HepG2 (cell line): ENCODE results near the gene SYMPK. TPM values are rescaled to one million over a fixed set of nuclear protein-coding genes. Genes with fewer than 3 reads are reported as not detected.

Source experiments
- BHLHE40 ChIP-seq: IDR thresholded peaks from 2 replicates; pipeline ENCODE4 v1.6.1; 2011; ENCODE audit warnings: low read length, improper control_type of control experiment
- BRD4 ChIP-seq: sonication (generic); formaldehyde crosslinking; IDR thresholded peaks from 2 replicates; pipeline ENCODE4 v1.4.0; 2020; ENCODE audit warnings: missing genetic modification reagents
- CCAR2 ChIP-seq: fragments of 200-400 bp; formaldehyde crosslinking; optimal IDR thresholded peaks from 2 replicates; pipeline ENCODE3; 2018; ENCODE audit warnings: low read depth, mild to moderate bottlenecking, low read length, moderate library complexity
- CERS6 ChIP-seq: sonication (generic); formaldehyde crosslinking; IDR thresholded peaks from 2 replicates; pipeline ENCODE4 v1.5.0; 2020; ENCODE audit warnings: missing genetic modification reagents
- FOXC1 ChIP-seq: sonication (generic); formaldehyde crosslinking; IDR thresholded peaks from 2 replicates; pipeline ENCODE4 v1.8.0; 2022; ENCODE audit warnings: mild to moderate bottlenecking, missing genetic modification reagents, borderline replicate concordance
- GATAD2A ChIP-seq: IDR thresholded peaks from 2 replicates; pipeline ENCODE4 v1.6.1; 2016
- GLI4 ChIP-seq: sonication (generic); formaldehyde crosslinking; IDR thresholded peaks from 2 replicates; pipeline ENCODE4 v1.5.1; 2020; ENCODE audit warnings: missing genetic modification reagents, mild to moderate bottlenecking, moderate library complexity, borderline replicate concordance
- HDAC2 ChIP-seq: sonication (generic); formaldehyde crosslinking; IDR thresholded peaks from 2 replicates; pipeline ENCODE4 v1.4.0; 2020; ENCODE audit warnings: missing genetic modification reagents
- HNRNPH1 ChIP-seq: fragments of 200-400 bp; formaldehyde crosslinking; optimal IDR thresholded peaks from 2 replicates; pipeline ENCODE3; 2017; ENCODE audit warnings: mild to moderate bottlenecking, low read depth, low read length
- IRF9 ChIP-seq: sonication (generic); formaldehyde crosslinking; IDR thresholded peaks from 2 replicates; pipeline ENCODE4 v1.8.0; 2022; ENCODE audit warnings: missing genetic modification reagents, mild to moderate bottlenecking, borderline replicate concordance
- KDM3A ChIP-seq: IDR thresholded peaks from 2 replicates; pipeline ENCODE4 v1.6.1; 2018; ENCODE audit warnings: low read depth, missing compliant biosample characterization
- MED13 ChIP-seq: sonication (generic); formaldehyde crosslinking; IDR thresholded peaks from 2 replicates; pipeline ENCODE4 v1.5.0; 2020; ENCODE audit warnings: missing genetic modification reagents
- NBN ChIP-seq: fragments of 450-650 bp; conservative IDR thresholded peaks from 2 replicates; pipeline ENCODE4 v1.6.1; 2017
- NFYC ChIP-seq: IDR thresholded peaks from 2 replicates; pipeline ENCODE4 v1.6.1; 2016; ENCODE audit warnings: missing genetic modification reagents, missing compliant biosample characterization
- ONECUT2 ChIP-seq: sonication (generic); formaldehyde crosslinking; IDR thresholded peaks from 2 replicates; pipeline ENCODE4 v1.4.0; 2020; ENCODE audit warnings: missing genetic modification reagents
- PAF1 ChIP-seq: IDR thresholded peaks from 2 replicates; pipeline ENCODE4 v1.6.1; 2016; ENCODE audit warnings: missing genetic modification reagents, missing compliant biosample characterization
- PHF20 ChIP-seq: sonication (generic); formaldehyde crosslinking; IDR thresholded peaks from 2 replicates; pipeline ENCODE4 v1.5.0; 2020; ENCODE audit warnings: mild to moderate bottlenecking, missing genetic modification reagents
- SMYD3 ChIP-seq: sonication (generic); formaldehyde crosslinking; IDR thresholded peaks from 2 replicates; pipeline ENCODE4 v1.8.1; 2023; ENCODE audit warnings: mild to moderate bottlenecking, missing genetic modification reagents
- SOX6 ChIP-seq, 2 experiments: fragments of 450-650 bp in 1 of 2; sonication (generic) in 1 of 2; formaldehyde crosslinking in 1 of 2; IDR thresholded peaks; 2 replicates each; pipeline versions ENCODE4 v1.4.0 to v1.6.1; 2017 to 2020; ENCODE audit warnings: antibody characterized with exemption in 1 of 2, mild to moderate bottlenecking in 1 of 2, missing genetic modification reagents in 1 of 2
- TEF ChIP-seq: sonication (generic); formaldehyde crosslinking; IDR thresholded peaks from 2 replicates; pipeline ENCODE4 v1.5.0; 2020; ENCODE audit warnings: missing genetic modification reagents
- TFDP1 ChIP-seq: IDR thresholded peaks from 2 replicates; pipeline ENCODE4 v1.6.1; 2016; ENCODE audit warnings: missing compliant biosample characterization, missing genetic modification reagents, borderline replicate concordance
- ZNF20 ChIP-seq: sonication (generic); formaldehyde crosslinking; IDR thresholded peaks from 2 replicates; pipeline ENCODE4 v1.4.0; 2020; ENCODE audit warnings: mild to moderate bottlenecking, moderate library complexity, missing genetic modification reagents
- ZNF34 ChIP-seq: sonication (generic); formaldehyde crosslinking; IDR thresholded peaks from 2 replicates; pipeline ENCODE4 v1.4.0; 2020; ENCODE audit warnings: mild to moderate bottlenecking, missing genetic modification reagents, borderline replicate concordance
- ZNF383 ChIP-seq: sonication (generic); formaldehyde crosslinking; IDR thresholded peaks from 2 replicates; pipeline ENCODE4 v1.4.0; 2020; ENCODE audit warnings: missing genetic modification reagents, mild to moderate bottlenecking, borderline replicate concordance
- ZNF788 ChIP-seq: sonication (generic); formaldehyde crosslinking; IDR thresholded peaks from 2 replicates; pipeline ENCODE4 v1.5.0; 2020; ENCODE audit warnings: mild to moderate bottlenecking, missing genetic modification reagents, borderline replicate concordance
- ZSCAN30 ChIP-seq: sonication (generic); formaldehyde crosslinking; IDR thresholded peaks from 2 replicates; pipeline ENCODE4 v1.5.0; 2020; ENCODE audit warnings: mild to moderate bottlenecking, missing genetic modification reagents
- polyA plus RNA-seq, 8 experiments: library from polyadenylated mRNA; depleted of rRNA in 3 of 8; stranded (reverse) in 7 of 8; unstranded in 1 of 8; fragments of >200 nt; fragmentation: Illumina TruSeq in 4 of 8; extraction: Trizol in 4 of 8; gene quantifications; 2 replicates each; pipeline versions ENCODE4 v1.2.1 to v1.2.3, GENCODE V29; 2011 to 2016; ENCODE audit warnings: low read depth in 4 of 8, missing spikeins in 1 of 8, mixed read lengths in 1 of 8; ENCODE audit not compliant: insufficient read depth in 1 of 8
- total RNA-seq, 5 experiments: library from RNA; depleted of rRNA; stranded (reverse); fragments of >200 nt; fragmentation: Illumina TruSeq; extraction: Trizol; gene quantifications; 2 replicates each; pipeline ENCODE4 v1.2.3, GENCODE V29; 2016; ENCODE audit warnings: low read depth in 1 of 5
- TF ChIP-seq, protein P1 (sequence below): sonication (generic); formaldehyde crosslinking; conservative IDR thresholded peaks from 2 replicates; pipeline ENCODE4 v1.4.0; 2020; ENCODE audit warnings: missing genetic modification reagents

SYMPK gene
- total and polyA plus RNA-seq, 2 of the 13 experiments (the other 11 are each of a cell fraction or from before 2014, with no cell fraction given) = 21.9 to 55.7 TPM

GRCh38 chr19:45885556-45886426 lies 22.8 kb upstream of the SYMPK start, which contains the start of gene IRF2BP1 (continued):
- TF ChIP-seq NFYC (no peak; the same call in 1 of the 2 replicates), GLI4 (CRISPR knock-in tag) (no peak), IRF9 (no peak), ZNF20 (CRISPR knock-in tag) (no peak), ONECUT2 (CRISPR knock-in tag) (no peak), CERS6 (CRISPR knock-in tag) (no peak), TEF (CRISPR knock-in tag) (peak; percentile 98), KDM3A (CRISPR knock-in tag) (no peak), SOX6 (IDR thresholded peaks at IDR 0.05) (no peak), SOX6 (CRISPR knock-in tag; IDR thresholded peaks at IDR 0.05) (0 out of 2 replicates have a peak, but pooled peaks have one; percentile 5), FOXC1 (CRISPR knock-in tag) (no peak), ZSCAN30 (CRISPR knock-in tag) (no peak), NBN (no peak), PAF1 (CRISPR knock-in tag) (no peak), BHLHE40 (no peak), ZNF788 (CRISPR knock-in tag) (no peak), PHF20 (CRISPR knock-in tag) (no peak; the same call in 1 of the 2 replicates), SMYD3 (no peak), GATAD2A (no peak; the same call in 1 of the 2 replicates), HNRNPH1 (no peak), HDAC2 (CRISPR knock-in tag) (no peak), ZNF34 (no peak; the same call in 1 of the 2 replicates), TFDP1 (CRISPR knock-in tag) (peak; percentile 39; the same call in 1 of the 2 replicates), CCAR2 (no peak), MED13 (CRISPR knock-in tag) (no peak), BRD4 (CRISPR knock-in tag) (no peak; the same call in 1 of the 2 replicates), ZNF383 (CRISPR knock-in tag) (no peak)
- TF ChIP-seq, protein P1, sequence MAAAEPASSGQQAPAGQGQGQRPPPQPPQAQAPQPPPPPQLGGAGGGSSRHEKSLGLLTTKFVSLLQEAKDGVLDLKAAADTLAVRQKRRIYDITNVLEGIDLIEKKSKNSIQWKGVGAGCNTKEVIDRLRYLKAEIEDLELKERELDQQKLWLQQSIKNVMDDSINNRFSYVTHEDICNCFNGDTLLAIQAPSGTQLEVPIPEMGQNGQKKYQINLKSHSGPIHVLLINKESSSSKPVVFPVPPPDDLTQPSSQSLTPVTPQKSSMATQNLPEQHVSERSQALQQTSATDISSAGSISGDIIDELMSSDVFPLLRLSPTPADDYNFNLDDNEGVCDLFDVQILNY = no peak
